B cell (primary cell): ENCODE results near the gene PLEKHA5.

Experiments used
- CTCF ChIP-seq: fragments of 200-600 bp; IDR thresholded peaks from one replicate; pipeline ENCODE4 v1.8.0; 2022; ENCODE audit warnings: antibody characterized with exemption, mild to moderate bottlenecking
- EZH2 ChIP-seq: IDR thresholded peaks from 2 replicates; pipeline ENCODE4 v1.6.1; 2012; ENCODE audit warnings: borderline replicate concordance, low read depth, mild to moderate bottlenecking, moderate library complexity, low read length; ENCODE audit not compliant: insufficient read depth, poor library complexity, severe bottlenecking

GRCh38 chr12:19212245-19212644, 82.7 kb downstream of the PLEKHA5 start:
- TF ChIP-seq CTCF: no peak
- TF ChIP-seq EZH2: no peak
